ENCODE measurements around the gene FMC1.

The FMC1 gene

GRCh38 chr7:139389091-139389490, 48.0 kb downstream of the FMC1 start:
- no peak overlapping the region for H3K9ac ChIP-seq (ENCODE audit: low read depth, low read length)
- H2AFZ ChIP-seq (ENCODE audit: low read depth, low read length), result no peak overlapping the region
- peaks cover 93% of the 10 kb centered on the region for H3K36me3 ChIP-seq (ENCODE audit: insufficient read depth, low read length)
- H3K4me2 ChIP-seq (ENCODE audit: insufficient read depth, low read length), result no peak overlapping the region
- TF ChIP-seq CTCF (IDR thresholded peaks at IDR 0.05; ENCODE audit: borderline replicate concordance, extremely low read depth, low read length, poor library complexity, severe bottlenecking), result no peak
- TF ChIP-seq EZH2 (IDR thresholded peaks at IDR 0.05; ENCODE audit: borderline replicate concordance, low read depth, low read length, severe bottlenecking), result no peak
- no peaks in the 10 kb centered on the region for H3K9me3 ChIP-seq (ENCODE audit: insufficient read depth, low read length, severe bottlenecking)
- H3K27me3 ChIP-seq (ENCODE audit: insufficient read depth, low read length, poor library complexity), result no peaks in the 10 kb centered on the region
- no peak overlapping the region for H3K4me3 ChIP-seq (ENCODE audit: low read depth in 1 of 2, low read length in 2 of 2)
- H3K79me2 ChIP-seq (ENCODE audit: insufficient read depth, low read length), result peaks cover 99% of the 10 kb centered on the region
- H3K4me1 ChIP-seq (ENCODE audit: insufficient read depth, low read length), result no peaks in the 10 kb centered on the region
- ATAC-seq (ENCODE audit: insufficient read depth, low read depth) (no peak), DNase-seq (no peak)
- H4K20me1 ChIP-seq (ENCODE audit: insufficient read depth, low read length), result peaks cover 46% of the 10 kb centered on the region
- H3K27ac ChIP-seq (ENCODE audit: low read length), result no peak overlapping the region

DNA sequence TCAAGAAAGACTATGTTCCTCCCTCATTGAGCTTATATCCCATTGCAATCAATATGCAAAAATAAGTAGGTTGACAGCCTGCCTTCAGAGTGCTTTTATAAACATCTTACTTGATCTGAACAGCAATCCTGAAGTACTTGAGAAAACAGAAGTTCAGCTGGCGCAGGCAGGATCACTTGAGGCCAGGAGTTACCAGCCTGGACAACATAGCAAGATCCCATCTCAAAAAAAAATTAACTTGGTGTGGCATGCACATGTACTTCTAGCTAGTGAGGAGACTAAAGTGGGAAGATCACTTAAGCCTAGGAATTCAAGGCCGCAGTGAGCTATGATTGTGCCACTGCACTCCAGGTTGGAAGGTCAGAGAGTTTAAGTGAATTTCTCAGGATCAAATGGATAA, 48.6 kb downstream of the FMC1 start:
- no peak overlapping the region for H3K4me3 ChIP-seq (ENCODE audit: low read depth in 1 of 2, low read length in 2 of 2)
- TF ChIP-seq EZH2 (IDR thresholded peaks at IDR 0.05; ENCODE audit: borderline replicate concordance, low read depth, low read length, severe bottlenecking) (no peak), CTCF (IDR thresholded peaks at IDR 0.05; ENCODE audit: borderline replicate concordance, extremely low read depth, low read length, poor library complexity, severe bottlenecking) (no peak)
- H2AFZ ChIP-seq (ENCODE audit: low read depth, low read length), result no peak overlapping the region
- H3K9me3 ChIP-seq (ENCODE audit: insufficient read depth, low read length, severe bottlenecking), result no peaks in the 10 kb centered on the region
- H3K79me2 ChIP-seq (ENCODE audit: insufficient read depth, low read length), result peaks cover 99% of the 10 kb centered on the region
- no peak overlapping the region for H3K27ac ChIP-seq (ENCODE audit: low read length)
- ATAC-seq (ENCODE audit: insufficient read depth, low read depth) (no peak), DNase-seq (no peak)
- H3K4me2 ChIP-seq (ENCODE audit: insufficient read depth, low read length), result no peak overlapping the region
- H3K36me3 ChIP-seq (ENCODE audit: insufficient read depth, low read length), result peaks cover 93% of the 10 kb centered on the region
- H3K9ac ChIP-seq (ENCODE audit: low read depth, low read length), result no peak overlapping the region
- no peaks in the 10 kb centered on the region for H3K4me1 ChIP-seq (ENCODE audit: insufficient read depth, low read length)
- peaks cover 43% of the 10 kb centered on the region for H4K20me1 ChIP-seq (ENCODE audit: insufficient read depth, low read length)
- H3K27me3 ChIP-seq (ENCODE audit: insufficient read depth, low read length, poor library complexity), result no peaks in the 10 kb centered on the region

GRCh38 chr7:139393621-139394211, 52.6 kb downstream of the FMC1 start:
- no peaks in the 10 kb centered on the region for H3K9me3 ChIP-seq (ENCODE audit: insufficient read depth, low read length, severe bottlenecking)
- TF ChIP-seq CTCF (IDR thresholded peaks at IDR 0.05; ENCODE audit: borderline replicate concordance, extremely low read depth, low read length, poor library complexity, severe bottlenecking) (no peak), EZH2 (IDR thresholded peaks at IDR 0.05; ENCODE audit: borderline replicate concordance, low read depth, low read length, severe bottlenecking) (no peak)
- no peak overlapping the region for H3K9ac ChIP-seq (ENCODE audit: low read depth, low read length)
- H3K27ac ChIP-seq (ENCODE audit: low read length), result no peak overlapping the region
- no peak overlapping the region for H3K4me2 ChIP-seq (ENCODE audit: insufficient read depth, low read length)
- H3K27me3 ChIP-seq (ENCODE audit: insufficient read depth, low read length, poor library complexity), result no peaks in the 10 kb centered on the region
- H2AFZ ChIP-seq (ENCODE audit: low read depth, low read length), result no peak overlapping the region
- H4K20me1 ChIP-seq (ENCODE audit: insufficient read depth, low read length), result peaks cover 54% of the 10 kb centered on the region; the same call in 1 of the 2 replicates
- H3K79me2 ChIP-seq (ENCODE audit: insufficient read depth, low read length), result peaks cover 99% of the 10 kb centered on the region
- no peak for ATAC-seq (ENCODE audit: insufficient read depth, low read depth)
- no peak overlapping the region for H3K4me3 ChIP-seq (ENCODE audit: low read depth in 1 of 2, low read length in 2 of 2)
- H3K4me1 ChIP-seq (ENCODE audit: insufficient read depth, low read length), result no peaks in the 10 kb centered on the region
- peaks cover 95% of the 10 kb centered on the region for H3K36me3 ChIP-seq (ENCODE audit: insufficient read depth, low read length)
- no peak for DNase-seq
